Measurements from ENCODE around the gene MAT2B.

DNA sequence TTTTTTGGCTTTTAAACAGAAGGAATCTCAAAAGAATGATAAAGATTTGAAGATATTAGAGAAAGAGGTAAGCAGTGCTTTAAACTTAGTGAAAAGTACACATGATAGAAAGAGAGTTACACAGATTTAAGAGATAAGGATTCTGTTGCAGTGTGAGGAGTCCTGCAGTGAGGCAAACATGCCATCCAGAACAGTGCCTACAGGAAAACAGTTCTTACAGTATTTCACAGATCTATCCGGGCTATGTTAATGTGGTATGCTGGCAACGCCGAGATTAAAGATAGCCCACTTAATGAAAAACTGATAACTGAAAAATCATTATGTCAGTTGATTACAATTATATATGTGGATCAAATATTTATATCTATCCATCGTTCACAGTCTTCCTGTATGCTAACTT is 37.7 kb upstream of the MAT2B start:
- TF ChIP-seq ZNF114 (tag by site-specific recombination; IDR thresholded peaks at IDR 0.05), result no peak
- TF ChIP-seq, protein P1, sequence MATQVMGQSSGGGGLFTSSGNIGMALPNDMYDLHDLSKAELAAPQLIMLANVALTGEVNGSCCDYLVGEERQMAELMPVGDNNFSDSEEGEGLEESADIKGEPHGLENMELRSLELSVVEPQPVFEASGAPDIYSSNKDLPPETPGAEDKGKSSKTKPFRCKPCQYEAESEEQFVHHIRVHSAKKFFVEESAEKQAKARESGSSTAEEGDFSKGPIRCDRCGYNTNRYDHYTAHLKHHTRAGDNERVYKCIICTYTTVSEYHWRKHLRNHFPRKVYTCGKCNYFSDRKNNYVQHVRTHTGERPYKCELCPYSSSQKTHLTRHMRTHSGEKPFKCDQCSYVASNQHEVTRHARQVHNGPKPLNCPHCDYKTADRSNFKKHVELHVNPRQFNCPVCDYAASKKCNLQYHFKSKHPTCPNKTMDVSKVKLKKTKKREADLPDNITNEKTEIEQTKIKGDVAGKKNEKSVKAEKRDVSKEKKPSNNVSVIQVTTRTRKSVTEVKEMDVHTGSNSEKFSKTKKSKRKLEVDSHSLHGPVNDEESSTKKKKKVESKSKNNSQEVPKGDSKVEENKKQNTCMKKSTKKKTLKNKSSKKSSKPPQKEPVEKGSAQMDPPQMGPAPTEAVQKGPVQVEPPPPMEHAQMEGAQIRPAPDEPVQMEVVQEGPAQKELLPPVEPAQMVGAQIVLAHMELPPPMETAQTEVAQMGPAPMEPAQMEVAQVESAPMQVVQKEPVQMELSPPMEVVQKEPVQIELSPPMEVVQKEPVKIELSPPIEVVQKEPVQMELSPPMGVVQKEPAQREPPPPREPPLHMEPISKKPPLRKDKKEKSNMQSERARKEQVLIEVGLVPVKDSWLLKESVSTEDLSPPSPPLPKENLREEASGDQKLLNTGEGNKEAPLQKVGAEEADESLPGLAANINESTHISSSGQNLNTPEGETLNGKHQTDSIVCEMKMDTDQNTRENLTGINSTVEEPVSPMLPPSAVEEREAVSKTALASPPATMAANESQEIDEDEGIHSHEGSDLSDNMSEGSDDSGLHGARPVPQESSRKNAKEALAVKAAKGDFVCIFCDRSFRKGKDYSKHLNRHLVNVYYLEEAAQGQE (tag by site-specific recombination; IDR thresholded peaks at IDR 0.05), result no peak
- TF ChIP-seq, protein P2, sequence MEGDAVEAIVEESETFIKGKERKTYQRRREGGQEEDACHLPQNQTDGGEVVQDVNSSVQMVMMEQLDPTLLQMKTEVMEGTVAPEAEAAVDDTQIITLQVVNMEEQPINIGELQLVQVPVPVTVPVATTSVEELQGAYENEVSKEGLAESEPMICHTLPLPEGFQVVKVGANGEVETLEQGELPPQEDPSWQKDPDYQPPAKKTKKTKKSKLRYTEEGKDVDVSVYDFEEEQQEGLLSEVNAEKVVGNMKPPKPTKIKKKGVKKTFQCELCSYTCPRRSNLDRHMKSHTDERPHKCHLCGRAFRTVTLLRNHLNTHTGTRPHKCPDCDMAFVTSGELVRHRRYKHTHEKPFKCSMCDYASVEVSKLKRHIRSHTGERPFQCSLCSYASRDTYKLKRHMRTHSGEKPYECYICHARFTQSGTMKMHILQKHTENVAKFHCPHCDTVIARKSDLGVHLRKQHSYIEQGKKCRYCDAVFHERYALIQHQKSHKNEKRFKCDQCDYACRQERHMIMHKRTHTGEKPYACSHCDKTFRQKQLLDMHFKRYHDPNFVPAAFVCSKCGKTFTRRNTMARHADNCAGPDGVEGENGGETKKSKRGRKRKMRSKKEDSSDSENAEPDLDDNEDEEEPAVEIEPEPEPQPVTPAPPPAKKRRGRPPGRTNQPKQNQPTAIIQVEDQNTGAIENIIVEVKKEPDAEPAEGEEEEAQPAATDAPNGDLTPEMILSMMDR (tag by site-specific recombination; IDR thresholded peaks at IDR 0.05), result no peak
- TF ChIP-seq GLI2 (tag by site-specific recombination; IDR thresholded peaks at IDR 0.05; ENCODE audit: borderline replicate concordance, low read depth), result no peak
- no peak for TF ChIP-seq ZFP41 (tag by site-specific recombination; IDR thresholded peaks at IDR 0.05; ENCODE audit: borderline replicate concordance)
- no peak for TF ChIP-seq TCF7L2 (IDR thresholded peaks at IDR 0.05; ENCODE audit: borderline replicate concordance, low read depth, low read length)
- TF ChIP-seq, protein P3, sequence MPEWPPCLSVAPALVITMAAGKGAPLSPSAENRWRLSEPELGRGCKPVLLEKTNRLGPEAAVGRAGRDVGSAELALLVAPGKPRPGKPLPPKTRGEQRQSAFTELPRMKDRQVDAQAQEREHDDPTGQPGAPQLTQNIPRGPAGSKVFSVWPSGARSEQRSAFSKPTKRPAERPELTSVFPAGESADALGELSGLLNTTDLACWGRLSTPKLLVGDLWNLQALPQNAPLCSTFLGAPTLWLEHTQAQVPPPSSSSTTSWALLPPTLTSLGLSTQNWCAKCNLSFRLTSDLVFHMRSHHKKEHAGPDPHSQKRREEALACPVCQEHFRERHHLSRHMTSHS (tag by site-specific recombination; IDR thresholded peaks at IDR 0.05), result no peak
- TF ChIP-seq FEZF1 (tag by site-specific recombination; IDR thresholded peaks at IDR 0.05), result no peak
- no peak for TF ChIP-seq ZNF341 (tag by site-specific recombination; IDR thresholded peaks at IDR 0.05; ENCODE audit: low read depth)
- no peak for TF ChIP-seq ZNF558 (tag by site-specific recombination; IDR thresholded peaks at IDR 0.05)
- TF ChIP-seq ZEB2 (tag by site-specific recombination; IDR thresholded peaks at IDR 0.05), result no peak
- TF ChIP-seq KLF16 (tag by site-specific recombination; IDR thresholded peaks at IDR 0.05), result no peak
- TF ChIP-seq ZNF175 (tag by site-specific recombination; IDR thresholded peaks at IDR 0.05), result no peak
